Choroid plexus epithelial cell (primary cell): ENCODE measurements around the gene GREM2.
A peak's percentile ranks its signal among the peaks of the same experiment; 100 is the strongest.

Source experiments
- DNase-seq: peaks from one replicate; pipeline ENCODE4 v3.0.0-alpha.2; 2010; ENCODE audit warnings: low read depth
- H3K4me3 ChIP-seq: 2 replicates; pipeline ENCODE4 v1.5.1; 2011; ENCODE audit warnings: low read depth, mild to moderate bottlenecking, control low read depth, low read length, moderate library complexity
- TF ChIP-seq, protein P1 (sequence below): conservative IDR thresholded peaks from 2 replicates; pipeline ENCODE4 v1.5.1; 2011; ENCODE audit warnings: low read depth, mild to moderate bottlenecking, control low read depth, inconsistent platforms, low read length, moderate library complexity

The GREM2 gene

DNA sequence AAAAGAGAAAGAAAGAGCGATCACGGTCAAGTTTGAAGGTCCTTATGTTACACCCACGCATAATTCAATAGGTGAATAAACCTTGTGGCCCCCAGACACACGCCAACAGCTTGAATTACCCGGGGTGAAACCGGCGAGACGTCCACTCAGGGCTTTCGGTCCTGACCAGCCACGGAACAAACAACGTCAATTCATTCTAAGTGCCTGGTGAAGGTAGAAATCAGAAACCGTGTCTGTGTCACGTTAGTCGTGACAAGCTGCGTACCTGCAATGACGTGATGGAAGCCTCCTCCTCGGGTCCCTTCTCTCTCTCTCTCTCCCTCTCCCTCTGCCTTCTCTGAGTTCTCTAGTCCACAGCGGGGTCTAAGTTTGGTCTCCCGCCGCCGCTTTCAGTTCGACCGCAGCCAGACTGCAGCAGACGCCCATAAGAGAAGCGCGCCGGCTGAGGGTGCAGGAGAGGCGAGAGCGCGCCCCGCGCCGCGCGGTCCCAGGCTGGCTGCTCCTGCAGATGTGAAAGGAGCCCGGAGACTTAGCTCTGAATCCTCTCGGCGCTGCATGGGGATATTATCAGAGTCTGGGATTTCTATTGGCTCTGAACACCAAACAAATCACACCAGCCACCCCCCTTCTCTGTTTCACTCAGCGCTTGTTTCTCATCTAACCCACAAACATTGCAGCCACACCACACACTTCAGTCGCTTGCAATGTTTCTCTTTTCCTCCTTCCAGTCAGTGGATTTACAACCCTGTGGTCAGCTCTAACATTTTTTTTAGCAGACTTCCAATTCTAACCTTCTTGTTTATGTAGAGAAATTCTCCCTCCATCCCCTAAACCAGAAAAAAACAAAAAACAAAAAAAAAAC is at the start of gene GREM2:
Gene GREM2 (minus strand): TSS at position 537 of the 862 bp plus-strand sequence. CDS start 118,680 bp downstream, outside the sequence.
- peak; percentile 64 for DNase-seq
- TF ChIP-seq, protein P1, sequence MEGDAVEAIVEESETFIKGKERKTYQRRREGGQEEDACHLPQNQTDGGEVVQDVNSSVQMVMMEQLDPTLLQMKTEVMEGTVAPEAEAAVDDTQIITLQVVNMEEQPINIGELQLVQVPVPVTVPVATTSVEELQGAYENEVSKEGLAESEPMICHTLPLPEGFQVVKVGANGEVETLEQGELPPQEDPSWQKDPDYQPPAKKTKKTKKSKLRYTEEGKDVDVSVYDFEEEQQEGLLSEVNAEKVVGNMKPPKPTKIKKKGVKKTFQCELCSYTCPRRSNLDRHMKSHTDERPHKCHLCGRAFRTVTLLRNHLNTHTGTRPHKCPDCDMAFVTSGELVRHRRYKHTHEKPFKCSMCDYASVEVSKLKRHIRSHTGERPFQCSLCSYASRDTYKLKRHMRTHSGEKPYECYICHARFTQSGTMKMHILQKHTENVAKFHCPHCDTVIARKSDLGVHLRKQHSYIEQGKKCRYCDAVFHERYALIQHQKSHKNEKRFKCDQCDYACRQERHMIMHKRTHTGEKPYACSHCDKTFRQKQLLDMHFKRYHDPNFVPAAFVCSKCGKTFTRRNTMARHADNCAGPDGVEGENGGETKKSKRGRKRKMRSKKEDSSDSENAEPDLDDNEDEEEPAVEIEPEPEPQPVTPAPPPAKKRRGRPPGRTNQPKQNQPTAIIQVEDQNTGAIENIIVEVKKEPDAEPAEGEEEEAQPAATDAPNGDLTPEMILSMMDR: no peak
- H3K4me3 ChIP-seq: peak within 1 kb of the TSS; percentile 56

DNA sequence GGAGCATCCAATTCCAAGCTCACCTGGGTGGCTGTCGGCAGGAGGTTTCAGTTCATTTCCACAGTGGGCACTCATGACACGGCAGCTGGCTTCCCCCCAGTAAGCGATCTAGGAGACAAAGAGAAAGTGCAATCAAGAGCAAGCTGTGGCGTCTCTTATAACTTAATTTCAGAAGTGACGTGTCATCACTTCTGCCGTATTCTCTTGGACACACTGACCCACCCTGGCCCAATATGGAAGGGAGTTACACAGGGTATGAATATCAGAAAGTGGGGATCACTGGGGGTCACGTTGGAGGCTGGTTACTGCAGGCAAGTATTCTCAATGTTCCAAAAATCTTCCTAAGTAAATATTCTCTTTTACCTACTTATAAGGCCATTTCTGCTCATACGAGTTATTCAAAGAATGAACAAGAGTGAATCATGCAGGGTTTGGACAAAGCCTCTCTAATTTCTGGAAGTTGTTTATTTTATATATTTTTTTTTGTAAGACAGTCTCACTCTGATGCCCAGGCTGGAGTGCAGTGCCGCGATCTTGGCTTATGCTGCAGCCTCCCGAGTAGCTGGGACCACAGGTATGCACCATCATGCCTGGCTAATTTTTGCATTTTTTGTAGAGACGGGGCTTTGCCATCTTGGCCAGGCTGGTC is 46.5 kb upstream of the GREM2 start:
- TF ChIP-seq, protein P1: no peak
- DNase-seq: no peak
- H3K4me3 ChIP-seq: no peak overlapping the region

DNA sequence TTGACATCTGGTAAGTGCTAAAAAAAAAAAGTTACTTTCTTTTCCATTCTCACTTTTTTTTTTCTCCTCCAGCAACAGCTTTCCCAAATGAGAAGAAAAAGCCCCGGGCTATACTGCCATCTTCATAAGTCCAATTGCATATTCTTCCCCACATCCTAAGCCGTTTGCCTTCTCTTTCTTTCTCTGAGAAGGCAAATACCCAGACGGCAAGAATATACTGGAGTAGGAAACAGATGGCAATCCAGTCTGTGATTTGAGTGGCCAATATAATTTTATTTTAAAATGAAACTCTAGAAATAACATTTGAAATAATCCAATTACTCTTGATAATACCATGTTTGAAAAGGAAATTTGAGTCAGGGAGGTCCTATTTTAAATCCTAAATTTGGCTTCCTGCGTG is 44.6 kb upstream of the GREM2 start:
- no peak for DNase-seq
- H3K4me3 ChIP-seq: no peak overlapping the region
- TF ChIP-seq, protein P1: no peak

DNA sequence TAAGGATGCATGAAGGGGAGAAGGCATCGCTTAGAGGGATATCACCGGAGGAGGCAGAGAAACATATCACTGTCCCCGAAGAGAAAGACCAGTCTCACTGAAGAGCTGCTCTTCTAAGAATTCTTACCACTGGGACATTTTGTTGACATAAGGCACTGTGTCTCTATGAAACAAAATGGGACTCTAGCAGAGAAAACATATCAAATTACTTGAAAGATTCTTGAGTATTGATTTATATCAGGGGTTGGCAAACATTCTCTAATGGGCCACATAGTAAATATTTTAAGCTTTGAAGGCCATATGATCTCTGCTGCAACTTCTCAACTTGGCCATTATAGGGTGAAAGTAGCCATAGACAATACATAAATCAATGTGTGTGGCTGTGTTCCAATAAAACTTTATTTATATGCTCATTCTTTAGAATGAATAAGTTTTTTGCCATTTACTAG is 41.0 kb upstream of the GREM2 start:
- TF ChIP-seq, protein P1: no peak
- no peak overlapping the region for H3K4me3 ChIP-seq
- DNase-seq: no peak

DNA sequence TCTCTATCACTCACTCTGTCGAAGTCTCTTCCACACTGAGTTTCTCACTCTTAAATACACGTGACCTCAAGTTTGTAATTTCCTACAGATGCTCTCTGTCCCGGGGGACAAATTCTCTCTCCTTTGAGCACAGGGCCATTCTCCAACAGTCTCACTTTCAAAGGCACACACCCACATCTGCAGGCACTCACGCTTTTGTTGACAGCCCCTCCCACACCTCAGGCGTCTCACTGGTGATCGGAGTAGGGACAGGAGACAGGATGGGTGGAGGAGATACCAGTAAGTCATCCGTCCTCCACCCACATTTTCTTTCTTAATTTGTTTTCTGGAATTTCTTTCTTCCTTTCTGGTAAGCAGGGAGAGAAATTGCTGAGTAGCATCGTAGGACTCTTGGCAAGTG is 40.6 kb upstream of the GREM2 start:
- TF ChIP-seq, protein P1: no peak
- H3K4me3 ChIP-seq: no peak overlapping the region
- no peak for DNase-seq

DNA sequence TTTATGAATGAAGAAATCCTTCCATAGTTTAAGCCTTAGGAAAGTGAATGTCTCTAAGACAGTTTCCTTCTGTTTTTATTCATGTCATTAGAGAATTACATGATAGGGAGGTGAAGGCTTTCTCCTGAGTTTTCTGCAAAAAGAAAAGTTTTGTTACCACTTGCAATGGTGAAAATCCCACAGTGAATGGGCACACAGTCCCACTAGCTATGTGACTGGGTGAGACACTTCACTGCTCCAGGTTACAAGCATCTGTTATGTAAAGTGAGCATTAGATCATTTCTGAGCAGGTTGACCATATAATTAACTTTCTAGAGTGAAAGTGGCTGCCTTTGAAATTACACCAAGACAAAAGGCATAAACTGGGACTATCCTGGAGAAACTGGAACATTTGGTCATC is 38.9 kb upstream of the GREM2 start:
- no peak for DNase-seq
- TF ChIP-seq, protein P1: no peak
- no peak overlapping the region for H3K4me3 ChIP-seq
